ENCODE measurements around the gene GMFB.

Gene GMFB

DNA sequence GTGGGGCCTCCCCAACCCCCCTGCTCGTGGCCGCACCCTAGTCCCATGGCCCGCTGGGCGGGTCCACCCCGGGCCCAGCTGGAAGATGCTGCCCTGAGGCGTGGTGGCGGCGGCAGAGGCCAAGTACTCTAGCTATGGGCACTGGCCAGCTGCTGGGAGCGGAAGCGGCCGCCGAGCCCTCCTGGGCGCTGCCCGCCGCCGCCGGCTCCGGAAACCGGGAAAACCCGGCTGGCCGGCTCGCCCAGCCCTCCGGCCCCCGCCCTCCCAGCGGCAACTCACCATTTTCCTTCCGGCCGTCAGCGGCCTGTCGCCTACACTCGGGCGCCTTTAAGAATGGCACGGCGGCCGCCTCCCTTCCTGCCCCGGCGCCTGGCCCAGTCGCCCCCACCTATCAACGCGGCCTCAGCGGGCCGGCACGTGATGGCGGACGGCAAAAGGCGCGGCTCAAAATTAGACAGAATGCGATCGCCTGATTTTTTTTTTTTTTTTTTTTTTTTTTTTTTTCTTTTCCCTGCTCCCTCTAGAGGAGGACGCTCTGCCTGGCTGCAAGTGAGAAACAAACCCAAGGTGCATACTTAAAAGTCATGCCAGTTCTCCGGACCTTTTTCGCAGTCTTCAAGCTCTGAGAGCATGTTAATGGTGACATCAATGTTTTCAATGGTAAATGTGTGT lies at the start of gene GMFB:
GMFB (minus strand) TSS at position 335 of the 672 bp plus-strand sequence; CDS start at position 282, 53 bp downstream.
- Mint-ChIP-seq H3K9me3 (no peaks in the 10 kb centered on the region), H3K27ac (peak within 1 kb of the TSS; percentile 88), H3K4me3 (peak within 1 kb of the TSS; percentile 81), H3K4me1 (peaks cover 60% of the 10 kb centered on the region), H3K27me3 (peaks cover 20% of the 10 kb centered on the region), H3K36me3 (peaks cover 14% of the 10 kb centered on the region)
- peak; percentile 92 for DNase-seq
- CTCF ChIA-PET = no interaction called here

DNA sequence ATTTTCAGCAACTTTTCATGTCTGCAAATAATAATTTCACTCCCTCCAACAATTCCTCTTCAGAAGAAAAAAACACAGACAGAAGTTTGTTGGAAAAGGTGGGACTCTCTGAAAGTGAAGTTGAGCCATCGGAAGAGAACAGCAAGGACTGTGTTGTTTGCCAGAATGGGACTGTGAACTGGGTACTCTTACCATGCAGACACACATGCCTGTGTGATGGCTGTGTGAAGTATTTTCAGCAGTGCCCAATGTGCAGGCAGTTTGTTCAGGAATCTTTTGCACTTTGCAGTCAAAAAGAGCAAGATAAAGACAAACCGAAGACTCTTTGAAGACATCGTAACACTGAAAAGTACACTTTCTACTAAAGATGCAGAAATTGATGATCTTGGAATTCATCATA lies 49.3 kb upstream of the GMFB start:
- peaks cover 4% of the 10 kb centered on the region for H3K36me3 Mint-ChIP-seq
- no peak for DNase-seq
- CTCF ChIA-PET = no interaction called here

DNA sequence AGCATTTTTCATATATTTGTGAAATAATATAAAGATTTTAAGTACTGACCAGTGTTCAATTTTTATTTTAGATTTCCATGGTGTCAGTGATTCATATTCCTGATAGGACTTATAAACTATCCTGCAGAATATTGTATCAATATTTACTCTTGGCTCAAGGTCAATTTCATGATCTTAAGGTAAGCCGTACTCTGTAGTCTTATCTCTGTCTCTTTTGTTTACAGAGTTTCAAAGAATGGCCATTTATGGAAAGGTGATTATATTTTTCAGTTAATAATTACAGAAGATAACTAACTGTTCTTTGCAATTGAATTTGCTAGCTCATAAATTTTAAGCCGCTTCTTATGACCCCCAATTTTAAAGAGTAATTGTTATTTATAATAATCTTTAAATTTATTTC lies 48.9 kb upstream of the GMFB start:
- Mint-ChIP-seq H3K9me3 (no peaks in the 10 kb centered on the region), H3K4me1 (peaks cover 2% of the 10 kb centered on the region), H3K4me3 (no peak overlapping the region), H3K27me3 (no peaks in the 10 kb centered on the region), H3K36me3 (peaks cover 4% of the 10 kb centered on the region), H3K27ac (no peak overlapping the region)
- CTCF ChIA-PET = no interaction called here
- DNase-seq = no peak

More for the DNA sequence above, 49.3 kb upstream of the GMFB start:
- H3K27ac Mint-ChIP-seq = no peak overlapping the region
- H3K4me1 Mint-ChIP-seq = no peaks in the 10 kb centered on the region
- H3K4me3 Mint-ChIP-seq = no peak overlapping the region
- H3K9me3 Mint-ChIP-seq = no peaks in the 10 kb centered on the region
- H3K27me3 Mint-ChIP-seq = no peaks in the 10 kb centered on the region

DNA sequence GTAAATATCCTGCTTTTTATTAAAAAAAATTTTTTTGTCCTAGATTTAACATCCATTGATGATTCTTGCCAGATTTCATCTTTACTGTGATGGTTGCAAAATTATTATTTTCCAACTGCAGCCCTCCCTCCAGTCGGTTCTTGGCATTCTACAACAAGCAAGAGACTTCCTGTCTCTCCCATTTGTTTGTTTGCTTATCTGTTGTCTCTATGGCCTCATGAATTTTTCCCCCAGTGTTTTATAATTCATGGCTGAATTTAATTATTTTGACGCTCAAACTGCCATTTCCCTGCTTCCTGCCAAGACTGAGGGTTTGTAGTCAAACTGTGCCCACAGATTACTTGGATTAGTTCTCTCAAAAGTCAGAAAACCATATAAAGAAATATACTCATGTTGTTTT lies 46.9 kb upstream of the GMFB start:
- H3K27ac Mint-ChIP-seq = no peak overlapping the region
- H3K27me3 Mint-ChIP-seq = no peaks in the 10 kb centered on the region
- no peak for DNase-seq
- H3K9me3 Mint-ChIP-seq = no peaks in the 10 kb centered on the region
- peaks cover 3% of the 10 kb centered on the region for H3K4me1 Mint-ChIP-seq
- H3K36me3 Mint-ChIP-seq = peaks cover 3% of the 10 kb centered on the region
- CTCF ChIA-PET = no interaction called here
- no peak overlapping the region for H3K4me3 Mint-ChIP-seq

DNA sequence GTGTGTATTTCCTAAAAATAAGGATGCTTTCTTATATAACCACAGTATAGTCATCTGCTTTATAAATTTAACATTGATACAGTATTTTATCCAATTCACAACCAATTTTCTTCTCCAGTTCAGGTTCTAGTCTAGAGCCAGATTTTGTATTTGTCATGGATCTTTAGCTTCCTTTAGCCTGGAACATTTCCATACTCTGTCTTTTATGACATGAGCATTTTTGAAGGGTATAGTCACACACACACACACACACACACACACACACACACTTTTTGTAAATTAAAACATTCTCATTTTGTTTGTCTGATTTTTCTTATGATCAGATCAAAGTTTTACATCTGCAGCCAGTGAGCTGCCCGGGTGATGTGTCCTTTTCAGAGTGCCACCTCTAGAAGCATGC lies 46.3 kb upstream of the GMFB start:
- Mint-ChIP-seq H3K36me3 (peaks cover 3% of the 10 kb centered on the region), H3K4me1 (peaks cover 3% of the 10 kb centered on the region), H3K9me3 (no peaks in the 10 kb centered on the region), H3K27ac (no peak overlapping the region), H3K4me3 (no peak overlapping the region), H3K27me3 (no peaks in the 10 kb centered on the region)
- CTCF ChIA-PET = no interaction called here
- DNase-seq = no peak

DNA sequence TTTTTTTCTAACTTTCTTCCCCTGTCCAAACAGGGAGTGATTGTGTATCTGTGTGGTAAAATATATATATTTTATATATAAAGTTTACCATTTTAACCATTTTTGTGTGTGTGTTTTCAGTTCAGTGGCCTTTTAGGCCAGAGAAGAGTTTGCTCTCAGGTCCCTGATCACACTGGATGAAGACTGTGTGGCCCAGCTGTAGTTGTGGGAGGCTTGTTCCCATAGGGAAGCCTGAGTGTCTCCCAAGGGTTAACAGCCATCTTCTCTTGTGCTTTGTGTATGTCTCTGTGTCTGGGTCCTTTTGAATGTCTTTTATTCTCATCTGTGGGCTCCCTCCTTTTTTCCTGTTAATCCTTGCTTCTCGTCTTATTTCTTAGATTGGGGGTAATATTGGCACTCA lies 44.3 kb upstream of the GMFB start:
- no peak overlapping the region for H3K27ac Mint-ChIP-seq
- DNase-seq = no peak
- H3K4me1 Mint-ChIP-seq = peaks cover 3% of the 10 kb centered on the region
- no peaks in the 10 kb centered on the region for H3K9me3 Mint-ChIP-seq
- H3K4me3 Mint-ChIP-seq = no peak overlapping the region
- peaks cover 2% of the 10 kb centered on the region for H3K36me3 Mint-ChIP-seq
- CTCF ChIA-PET = no interaction called here
- H3K27me3 Mint-ChIP-seq = no peaks in the 10 kb centered on the region

DNA sequence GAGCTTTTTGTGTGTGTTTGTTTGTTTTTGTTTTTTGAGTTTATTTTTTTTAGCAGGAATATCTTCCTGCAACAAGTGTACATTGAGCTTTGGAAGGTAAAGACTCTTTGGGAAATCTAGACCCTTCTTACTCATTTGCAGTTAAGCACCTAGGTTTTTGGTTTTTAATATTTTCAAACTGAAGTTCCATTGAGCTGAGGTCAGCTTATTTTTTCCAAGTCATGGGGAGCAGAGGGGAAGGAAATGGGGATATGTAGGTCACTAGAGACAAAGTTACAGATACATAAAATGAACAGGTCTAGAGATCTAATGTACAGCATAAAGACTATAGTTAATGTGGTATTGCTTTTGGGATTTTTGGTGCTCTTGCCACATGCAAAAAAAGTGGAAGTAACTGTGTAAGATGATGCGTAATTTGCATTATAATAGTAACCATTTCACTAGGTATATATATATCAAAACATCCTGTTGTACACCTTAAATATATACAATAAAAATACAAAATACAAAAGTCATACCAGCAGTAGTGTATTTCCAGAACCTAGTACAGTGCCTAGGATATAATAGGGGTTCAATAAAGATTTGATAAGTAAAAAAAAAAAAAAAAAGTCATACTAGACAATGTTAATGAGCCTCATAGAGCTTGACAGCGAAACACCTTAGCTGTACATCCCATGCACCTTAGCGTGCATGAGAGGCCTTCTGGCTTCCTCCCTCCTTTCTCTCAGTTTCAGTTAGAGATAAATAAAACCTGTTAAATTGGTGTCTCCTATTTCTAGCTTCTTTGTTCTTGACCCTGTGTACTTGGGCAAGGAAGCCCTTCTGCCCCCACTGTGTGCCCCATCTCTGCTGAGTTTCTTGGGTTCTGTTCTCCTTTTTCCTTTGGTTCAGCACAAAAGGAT lies 43.6 kb upstream of the GMFB start:
- Mint-ChIP-seq H3K4me1 (peaks cover 3% of the 10 kb centered on the region), H3K9me3 (no peaks in the 10 kb centered on the region), H3K27me3 (no peaks in the 10 kb centered on the region), H3K36me3 (no peaks in the 10 kb centered on the region), H3K4me3 (no peak overlapping the region), H3K27ac (no peak overlapping the region)
- no peak for DNase-seq
- CTCF ChIA-PET = no interaction called here

DNA sequence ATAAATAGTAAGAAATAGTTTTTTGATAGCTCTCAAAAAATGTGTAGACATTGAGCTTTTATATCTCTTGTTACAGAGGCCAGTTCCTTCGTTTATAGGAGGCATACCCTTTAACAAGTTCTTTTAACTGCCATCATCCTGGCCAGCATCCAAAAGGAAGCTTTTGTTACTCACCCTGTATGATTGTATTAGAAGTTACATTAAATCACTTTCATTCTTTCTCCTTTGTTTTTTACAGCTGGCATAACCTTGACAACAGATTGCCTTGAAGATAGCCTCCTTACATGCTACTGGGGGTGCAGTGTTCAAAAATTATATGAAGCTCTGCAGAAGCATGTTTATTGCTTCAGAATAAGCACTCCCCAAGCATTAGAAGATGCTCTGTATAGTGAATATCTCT lies 41.0 kb upstream of the GMFB start:
- DNase-seq = no peak
- CTCF ChIA-PET = interaction anchor here (0.7 to 1.5 kb wide), 3 partner anchors 28 to 243 kb away, joined by 3 read pairs; no protein-coding TSS in a partner anchor
- Mint-ChIP-seq H3K27ac (no peak overlapping the region), H3K36me3 (peaks cover 2% of the 10 kb centered on the region), H3K4me1 (peaks cover 3% of the 10 kb centered on the region), H3K9me3 (no peaks in the 10 kb centered on the region), H3K4me3 (no peak overlapping the region), H3K27me3 (no peaks in the 10 kb centered on the region)

DNA sequence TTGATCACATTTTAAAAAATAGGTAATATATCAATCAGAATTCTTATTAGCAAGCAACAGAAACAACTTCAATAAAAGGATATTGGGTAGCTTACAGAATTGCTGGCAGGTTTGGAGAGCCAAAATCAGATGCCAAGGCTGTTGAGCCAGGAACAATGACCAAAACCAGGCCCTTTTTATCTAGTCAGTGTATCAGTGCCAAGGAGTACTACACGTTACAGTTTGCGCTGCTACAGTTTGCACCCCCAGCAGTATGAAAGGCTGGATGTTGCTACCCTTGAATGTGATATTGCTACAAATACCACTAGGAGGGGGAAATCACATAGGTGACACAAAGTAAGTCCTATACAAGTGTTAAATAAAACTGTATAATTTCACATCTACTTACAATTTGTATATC lies 40.2 kb upstream of the GMFB start:
- H3K27ac Mint-ChIP-seq = no peak overlapping the region

DNA sequence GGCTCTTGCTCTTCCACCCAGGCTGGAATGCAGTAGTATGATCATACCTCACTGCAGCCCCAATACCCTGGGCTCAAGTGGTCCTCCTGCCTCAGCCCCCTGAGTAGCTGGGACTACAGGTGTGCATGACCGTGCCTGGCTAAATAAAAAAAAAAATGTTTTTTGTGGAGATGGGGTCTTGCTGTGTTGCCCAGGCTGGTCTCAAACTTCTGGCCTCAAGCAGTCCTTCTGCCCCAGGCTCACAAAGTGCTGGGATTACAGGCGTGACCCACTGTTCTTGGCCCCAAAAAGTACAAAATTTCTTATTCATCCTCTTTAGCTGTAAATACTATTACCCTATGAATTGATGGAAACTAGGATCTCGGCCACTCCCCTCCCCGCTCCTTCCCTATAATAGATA lies 35.6 kb upstream of the GMFB start:
- Mint-ChIP-seq H3K9me3 (no peaks in the 10 kb centered on the region), H3K27ac (no peak overlapping the region), H3K36me3 (peaks cover 22% of the 10 kb centered on the region), H3K4me3 (no peak overlapping the region), H3K27me3 (no peaks in the 10 kb centered on the region), H3K4me1 (no peaks in the 10 kb centered on the region)
- DNase-seq = no peak
- CTCF ChIA-PET = no interaction called here

More for the DNA sequence above, 40.2 kb upstream of the GMFB start:
- Mint-ChIP-seq H3K4me1 (peaks cover 3% of the 10 kb centered on the region), H3K9me3 (no peaks in the 10 kb centered on the region), H3K36me3 (peaks cover 5% of the 10 kb centered on the region), H3K4me3 (no peak overlapping the region), H3K27me3 (no peaks in the 10 kb centered on the region)
- DNase-seq = no peak
- CTCF ChIA-PET = interaction anchor here (0.7 to 1.5 kb wide), 3 partner anchors 29 to 251 kb away, joined by 3 read pairs; no protein-coding TSS in a partner anchor

DNA sequence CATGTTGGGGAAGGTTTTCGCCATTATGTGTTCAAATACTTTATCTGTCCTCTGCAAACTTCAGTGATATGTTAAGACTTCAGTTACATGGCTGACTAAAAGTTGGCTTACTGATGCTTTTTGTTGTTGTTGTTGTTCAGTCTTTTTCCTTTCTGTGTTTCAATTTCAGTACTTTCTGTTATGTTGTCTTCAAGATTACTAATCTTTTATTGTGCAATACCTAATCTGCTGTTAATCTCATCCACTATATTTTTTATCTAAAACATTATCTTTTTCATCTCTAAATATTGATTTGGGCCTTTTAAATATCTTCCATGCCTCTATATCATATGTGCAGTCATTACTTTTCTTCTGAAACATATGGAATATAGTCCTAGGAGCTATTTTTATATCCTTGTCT lies 27.9 kb upstream of the GMFB start:
- H3K4me1 Mint-ChIP-seq = peaks cover 9% of the 10 kb centered on the region
- H3K9me3 Mint-ChIP-seq = peaks cover 7% of the 10 kb centered on the region
- H3K27ac Mint-ChIP-seq = no peak overlapping the region
- no peak for DNase-seq
- peaks cover 27% of the 10 kb centered on the region for H3K36me3 Mint-ChIP-seq
- no peaks in the 10 kb centered on the region for H3K27me3 Mint-ChIP-seq
- H3K4me3 Mint-ChIP-seq = no peak overlapping the region
- CTCF ChIA-PET = no interaction called here

DNA sequence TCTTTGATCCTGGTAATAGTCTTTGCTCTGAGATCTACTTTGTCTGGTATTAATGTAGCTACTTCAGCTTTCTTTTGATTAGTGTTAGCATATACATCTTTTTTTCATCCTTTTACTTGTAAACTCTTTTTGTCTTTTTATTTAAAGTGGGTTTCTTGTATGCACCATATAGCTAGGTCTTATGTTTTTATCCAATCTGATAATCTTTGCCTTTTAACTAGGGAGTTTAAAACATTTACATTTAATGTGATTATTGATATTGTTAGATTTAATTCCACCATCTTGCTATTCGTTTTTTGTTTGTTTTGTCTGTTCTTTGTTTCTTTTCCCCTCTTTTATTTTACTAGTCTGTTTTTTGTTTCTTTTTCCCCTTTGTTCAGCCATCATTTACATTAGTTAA lies 26.9 kb upstream of the GMFB start:
- peaks cover 19% of the 10 kb centered on the region for H3K4me1 Mint-ChIP-seq
- H3K36me3 Mint-ChIP-seq = peaks cover 27% of the 10 kb centered on the region
- CTCF ChIA-PET = no interaction called here
- no peaks in the 10 kb centered on the region for H3K27me3 Mint-ChIP-seq
- H3K9me3 Mint-ChIP-seq = peaks cover 7% of the 10 kb centered on the region
- H3K27ac Mint-ChIP-seq = no peak overlapping the region
- no peak overlapping the region for H3K4me3 Mint-ChIP-seq
- no peak for DNase-seq

DNA sequence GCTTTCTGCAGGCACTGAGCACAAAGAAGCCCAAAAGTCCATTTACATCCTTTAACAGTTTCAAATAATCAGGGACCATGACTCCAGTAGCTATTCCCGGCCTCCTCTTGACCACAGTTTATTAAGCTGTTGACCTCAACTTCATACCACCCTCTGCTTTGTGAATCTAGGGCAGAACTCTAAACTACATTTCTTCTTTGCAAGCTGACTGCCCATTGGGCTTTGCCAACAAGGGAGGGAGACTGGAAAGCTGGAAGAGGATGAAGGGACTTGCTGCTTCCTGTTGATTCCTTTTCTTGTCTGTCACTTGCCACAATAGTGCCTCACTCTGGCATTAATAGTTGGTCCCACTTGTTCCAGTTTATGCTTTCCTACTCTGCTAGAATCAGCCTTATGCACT lies 23.6 kb upstream of the GMFB start:
- peaks cover 8% of the 10 kb centered on the region for H3K27me3 Mint-ChIP-seq
- H3K4me3 Mint-ChIP-seq = no peak overlapping the region
- H3K36me3 Mint-ChIP-seq = peaks cover 22% of the 10 kb centered on the region
- H3K4me1 Mint-ChIP-seq = peaks cover 34% of the 10 kb centered on the region
- no peak for DNase-seq
- H3K9me3 Mint-ChIP-seq = peaks cover 7% of the 10 kb centered on the region
- CTCF ChIA-PET = interaction anchor here (1.4 kb wide), 1 partner anchor 262 kb away, joined by 3 read pairs; no protein-coding TSS in a partner anchor
- no peak overlapping the region for H3K27ac Mint-ChIP-seq

DNA sequence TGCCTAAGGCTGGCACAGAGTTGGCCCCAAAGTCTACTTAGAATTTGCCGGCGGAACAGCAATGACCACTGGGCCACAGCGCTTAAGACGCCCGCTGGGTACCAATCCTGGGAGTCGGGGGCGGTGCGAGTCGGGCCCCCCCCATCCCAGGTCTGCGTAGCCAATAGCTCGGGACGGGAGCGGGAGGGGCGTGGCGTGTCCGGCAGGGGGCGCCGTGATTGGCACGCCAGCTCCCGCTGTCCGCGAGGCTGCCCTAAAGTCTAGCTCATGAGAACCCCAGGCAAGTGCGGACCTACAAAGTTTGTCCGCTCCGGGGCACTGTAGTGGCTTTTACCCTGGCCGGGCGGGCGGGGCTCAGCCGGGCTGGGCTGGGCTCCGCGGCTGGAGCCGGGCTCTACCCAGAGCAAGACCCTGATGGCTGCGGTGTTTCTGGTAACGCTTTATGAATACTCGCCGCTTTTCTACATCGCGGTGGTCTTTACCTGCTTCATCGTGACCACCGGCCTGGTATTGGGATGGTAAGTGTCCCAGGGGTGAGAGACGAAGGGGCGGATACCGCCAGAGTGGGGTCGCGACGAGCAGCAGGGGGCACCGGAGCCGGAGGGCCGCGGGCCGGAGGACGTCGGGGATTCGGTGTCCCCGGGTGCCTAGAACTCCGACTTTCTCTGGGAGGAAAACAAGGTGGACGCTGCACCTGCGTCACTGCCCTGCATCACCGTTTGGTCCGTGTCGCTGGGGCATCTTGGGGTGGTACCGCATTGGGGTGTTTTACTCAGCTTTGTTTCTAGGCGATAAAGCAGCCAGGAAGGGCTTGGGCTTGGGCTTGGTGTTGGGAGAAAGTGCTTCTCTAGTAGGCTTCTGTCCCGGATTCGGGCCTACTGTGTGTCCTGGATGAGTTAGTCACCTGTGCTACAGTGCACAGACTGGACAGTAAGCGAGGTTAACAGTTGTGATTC lies 21.0 kb upstream of the GMFB start, which contains the start of gene CGRRF1:
CGRRF1 (plus strand) TSS at position 361 of the 956 bp plus-strand sequence; CDS start at position 415, 54 bp downstream.
- peak; percentile 97 for DNase-seq
- Mint-ChIP-seq H3K27ac (peak within 1 kb of the TSS; percentile 89), H3K27me3 (peaks cover 13% of the 10 kb centered on the region), H3K4me3 (peak within 1 kb of the TSS; percentile 97), H3K4me1 (peaks cover 34% of the 10 kb centered on the region), H3K9me3 (no peaks in the 10 kb centered on the region), H3K36me3 (peaks cover 5% of the 10 kb centered on the region)
- CTCF ChIA-PET = interaction anchor here (1.6 to 2.1 kb wide), 2 partner anchors 20 to 264 kb away, joined by 5 to 6 read pairs; no protein-coding TSS in a partner anchor

All from activated naive CD4-positive, alpha-beta T cell treated with anti-CD3 and anti-CD28 coated beads, Interleukin-2, amount 10 ng/mL, durations not matched to agents 7 days and 5 days (primary cell).